Common myeloid progenitor, CD34-positive (primary cell): Measurements from ENCODE around the gene TXNDC2. TPM values are rescaled to one million over a fixed set of nuclear protein-coding genes. Genes with fewer than 3 reads are reported as not detected.

Experiments used
- CTCF ChIA-PET: fragments of 350-600 bp; sonication (Branson Sonifier 250); formaldehyde crosslinking; loops from one replicate; lab custom pipeline; 2021; ENCODE audit warnings: antibody characterized with exemption; lab: Charles Lee
- POLR2A ChIA-PET: fragments of 350-600 bp; sonication (Branson Sonifier 250); formaldehyde crosslinking; loops from one replicate; lab custom pipeline; 2021; ENCODE audit warnings: antibody characterized with exemption; lab: Charles Lee
- DNase-seq, 3 donors: peaks; one replicate each; pipeline versions ENCODE4 v3.0.0 to v3.0.0-alpha.2; 2013
- H3K27ac ChIP-seq, 2 experiments: 1 replicate in 1 of 2; 2 replicates in 1 of 2; pipeline ENCODE4 v1.7.0; 2013; ENCODE audit warnings: inconsistent platforms in 2 of 2, low read length in 2 of 2, mild to moderate bottlenecking in 2 of 2, low read depth in 1 of 2, moderate library complexity in 1 of 2; ENCODE audit not compliant: severe bottlenecking in 2 of 2, insufficient read depth in 1 of 2, poor library complexity in 1 of 2
- H3K27me3 ChIP-seq, 5 experiments: replicated peaks in 2 of 5; 1 replicate in 3 of 5; 2 replicates in 2 of 5; pipeline versions ENCODE4 v1.6.1 to v1.7.0; 2013; ENCODE audit warnings: low read length in 4 of 5, mild to moderate bottlenecking in 2 of 5, moderate library complexity in 2 of 5, inconsistent platforms in 1 of 5; ENCODE audit not compliant: insufficient read depth in 5 of 5, control insufficient read depth in 4 of 5
- H3K36me3 ChIP-seq, 4 experiments: 1 replicate in 2 of 4; 2 replicates in 2 of 4; pipeline versions ENCODE4 v1.6.1 to v1.7.0; 2013; ENCODE audit warnings: low read length in 3 of 4, control low read depth in 1 of 4, mild to moderate bottlenecking in 1 of 4; ENCODE audit not compliant: control insufficient read depth in 4 of 4, insufficient read depth in 4 of 4
- H3K4me1 ChIP-seq, 4 experiments: 1 replicate in 3 of 4; 2 replicates in 1 of 4; pipeline versions ENCODE4 v1.6.1 to v1.7.1; 2013; ENCODE audit warnings: low read length in 3 of 4, mild to moderate bottlenecking in 3 of 4, control low read depth in 1 of 4, inconsistent platforms in 1 of 4, moderate library complexity in 1 of 4; ENCODE audit not compliant: control insufficient read depth in 4 of 4, insufficient read depth in 4 of 4; ENCODE audit errors: control extremely low read depth in 1 of 4
- H3K4me3 ChIP-seq, 7 experiments: 1 replicate in 4 of 7; 2 replicates in 3 of 7; pipeline versions ENCODE4 v1.5.1 to v1.7.0; 2013; ENCODE audit warnings: mild to moderate bottlenecking in 7 of 7, low read length in 6 of 7, moderate library complexity in 6 of 7, inconsistent platforms in 2 of 7, low read depth in 2 of 7, control low read depth in 1 of 7; ENCODE audit not compliant: insufficient read depth in 4 of 7, control insufficient read depth in 1 of 7; ENCODE audit errors: extremely low read depth in 1 of 7
- H3K9me3 ChIP-seq, 5 experiments: 1 replicate in 4 of 5; 2 replicates in 1 of 5; pipeline versions ENCODE4 v1.6.1 to v1.7.1; 2013; ENCODE audit warnings: low read length in 4 of 5, mild to moderate bottlenecking in 2 of 5, inconsistent platforms in 1 of 5, low read depth in 1 of 5, moderate library complexity in 1 of 5; ENCODE audit not compliant: control insufficient read depth in 4 of 5, insufficient read depth in 2 of 5; ENCODE audit errors: control extremely low read depth in 1 of 5
- WGBS: methylation state at CpG from one replicate; pipeline ENCODE4 v1.1.5; 2013; ENCODE audit not compliant: insufficient coverage; 5-methylcytosine and 5-hydroxymethylcytosine counted together
- polyA plus RNA-seq: library from polyadenylated mRNA; unstranded; fragments of 120-200 nt; gene quantifications from one replicate; pipeline ENCODE4 v1.2.1, GENCODE V29; 2013

The TXNDC2 gene
- not detected for polyA plus RNA-seq

DNA sequence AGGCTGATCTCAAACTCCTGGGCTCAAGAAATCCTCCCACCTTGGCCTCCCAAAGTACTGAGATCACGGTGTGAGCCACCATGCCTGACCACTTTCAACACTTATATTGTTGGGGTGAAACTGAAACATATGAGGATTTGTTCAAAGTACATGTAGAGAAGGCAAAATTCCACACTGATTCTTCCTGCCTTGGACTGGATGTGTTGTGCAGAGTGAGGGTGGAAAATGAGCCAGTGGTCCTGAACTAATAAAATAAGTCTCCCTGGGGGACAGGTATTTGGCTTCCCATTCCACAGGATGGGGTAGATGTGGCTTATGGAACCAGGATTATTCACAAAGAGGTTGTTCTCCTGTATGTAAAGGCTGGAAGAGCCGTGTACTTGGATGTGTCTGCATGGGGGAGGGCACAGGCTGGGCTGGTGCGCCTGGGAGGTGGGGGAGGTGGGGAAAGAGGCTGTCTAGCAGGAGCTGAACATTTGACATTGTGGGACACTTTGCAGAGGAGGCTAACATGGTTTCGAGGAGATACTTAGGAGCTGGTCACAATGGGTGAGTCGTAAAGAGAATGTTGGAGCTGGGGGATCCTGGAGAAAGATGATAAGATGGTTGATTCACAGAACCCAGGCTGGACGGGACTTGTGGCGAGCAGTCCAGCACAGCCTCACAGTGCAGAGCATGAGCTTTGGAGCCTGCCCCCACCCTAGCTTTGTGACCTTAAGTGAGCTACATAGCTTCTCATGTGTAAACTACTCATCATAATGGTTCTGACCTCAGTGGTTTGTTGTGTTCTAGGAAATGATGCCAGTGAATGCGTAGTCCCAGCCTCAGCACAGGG, at the start of gene TXNDC2:
TSS of gene TXNDC2 (plus strand) at position 804 of the 835 bp plus-strand sequence. CDS start 708 bp downstream, outside the sequence.
- peak within 1 kb of the TSS in 1 of 2 experiments; percentile 56 for H3K27ac ChIP-seq
- no peaks in the 10 kb centered on the region for H3K36me3 ChIP-seq
- ChIA-PET POLR2A (no interaction called here), CTCF (interaction anchor here (1.0 to 1.9 kb wide), 3 partner anchors 9 to 40 kb away, joined by 3 to 5 read pairs (median 3); no protein-coding TSS in a partner anchor)
- H3K27me3 ChIP-seq, result no peaks in the 10 kb centered on the region
- H3K9me3 ChIP-seq, result no peaks in the 10 kb centered on the region
- H3K4me3 ChIP-seq, result no peak within 1 kb of the TSS
- DNase-seq, result no peak
- 95% methylated on average over 6 of the region's 8 CpGs for WGBS
- H3K4me1 ChIP-seq, result no peaks in the 10 kb centered on the region

DNA sequence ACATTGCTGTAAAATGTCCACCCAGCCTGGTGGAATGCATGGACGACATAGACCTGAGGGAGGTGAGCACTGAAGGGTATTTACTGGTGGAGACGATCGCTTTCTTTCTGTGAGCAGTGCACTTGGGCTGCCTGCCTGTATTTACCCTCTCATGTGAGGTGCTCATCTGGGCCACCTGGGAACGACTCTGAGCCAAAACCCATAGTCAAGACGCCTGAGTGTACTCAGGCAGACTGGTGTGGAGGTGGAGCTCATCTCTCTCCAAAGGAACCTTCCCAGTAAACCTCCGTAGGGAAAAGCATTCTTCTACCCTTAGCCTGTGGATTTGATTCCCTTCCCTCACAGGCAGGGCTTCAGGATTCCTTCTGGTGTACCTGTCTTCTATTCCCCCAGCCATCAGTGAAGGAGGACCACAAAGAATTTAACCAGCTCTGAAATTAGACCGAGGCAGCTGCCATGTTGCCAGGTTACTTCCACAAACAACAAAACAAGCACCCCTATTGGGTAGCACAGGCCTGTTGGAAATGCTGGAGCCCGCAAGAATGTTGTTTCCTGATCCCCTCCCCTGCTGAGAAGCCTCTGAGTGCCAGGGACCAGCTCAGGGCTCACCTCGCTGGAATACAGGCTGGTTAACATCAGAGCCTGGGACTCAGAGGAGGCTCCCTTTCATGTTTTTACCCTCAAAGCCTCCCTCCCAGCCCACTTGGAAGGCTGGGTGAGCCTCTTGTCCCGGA, 47.5 kb upstream of the TXNDC2 start:
- 98% methylated on average over 10 of the region's 10 CpGs for WGBS
- Histone ChIP-seq H3K27me3 (no peaks in the 10 kb centered on the region), H3K4me3 (no peak overlapping the region), H3K9me3 (no peaks in the 10 kb centered on the region), H3K27ac (no peak overlapping the region), H3K36me3 (peaks cover 0 to 11% (median 0%) of the 10 kb centered on the region in 4 experiments), H3K4me1 (peaks cover 0 to 3% (median 0%) of the 10 kb centered on the region in 4 experiments)
- peak in 2 of 3 donors; percentile 67 to 70 for DNase-seq
- CTCF ChIA-PET, result no interaction called here
- POLR2A ChIA-PET, result no interaction called here

DNA sequence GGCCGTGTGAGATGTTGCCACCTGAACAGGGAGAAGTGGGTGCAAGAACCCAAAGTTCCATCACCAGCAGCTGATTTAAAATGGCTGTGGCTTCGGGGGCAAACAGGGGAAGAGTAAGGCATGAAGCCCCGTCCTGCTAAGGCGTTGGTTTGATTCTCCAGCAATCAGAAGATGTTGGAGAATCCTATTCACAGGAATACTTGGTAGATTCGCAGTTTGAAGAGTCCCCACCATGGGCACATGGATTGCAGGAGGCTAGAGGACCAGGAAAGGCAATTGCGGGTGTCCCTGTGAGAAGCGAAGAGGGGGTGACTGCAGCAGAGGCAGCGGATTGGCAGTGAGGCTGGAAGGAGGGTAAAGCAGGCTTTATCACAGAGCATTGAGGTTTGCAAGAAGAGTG, 46.6 kb upstream of the TXNDC2 start:
- DNase-seq, result no peak
- Histone ChIP-seq H3K4me3 (no peak overlapping the region), H3K27ac (no peak overlapping the region), H3K4me1 (peaks cover 0 to 3% (median 0%) of the 10 kb centered on the region in 4 experiments), H3K27me3 (no peaks in the 10 kb centered on the region), H3K9me3 (no peaks in the 10 kb centered on the region), H3K36me3 (peaks cover 0 to 11% (median 0%) of the 10 kb centered on the region in 4 experiments)
- ChIA-PET POLR2A (no interaction called here), CTCF (no interaction called here)
- 99% methylated on average over 8 of the region's 8 CpGs for WGBS

DNA sequence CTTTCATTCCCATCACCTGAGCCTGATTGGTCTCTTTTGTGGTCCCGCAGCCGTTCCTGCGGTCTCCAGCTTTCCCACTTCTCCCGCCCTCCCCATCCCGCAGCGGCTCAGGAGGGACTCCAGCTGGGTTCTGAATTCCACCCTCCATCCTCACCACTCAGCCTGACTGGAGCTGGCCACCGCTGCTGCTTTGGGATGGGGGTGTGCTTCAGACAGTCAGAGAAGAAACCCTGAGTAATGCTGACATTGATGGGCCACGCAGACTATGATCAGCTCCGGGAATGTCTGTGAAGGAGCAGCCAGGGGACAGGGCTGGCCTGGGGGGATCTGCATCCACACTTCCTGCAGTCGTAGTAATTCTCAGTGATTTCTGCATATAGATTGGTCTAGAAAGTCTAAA, 45.9 kb upstream of the TXNDC2 start:
- H3K36me3 ChIP-seq, result peaks cover 0 to 11% (median 0%) of the 10 kb centered on the region in 4 experiments
- no peaks in the 10 kb centered on the region for H3K27me3 ChIP-seq
- H3K27ac ChIP-seq, result no peak overlapping the region
- no peaks in the 10 kb centered on the region for H3K9me3 ChIP-seq
- WGBS, result 91% methylated on average over 9 of the region's 10 CpGs
- ChIA-PET POLR2A (no interaction called here), CTCF (no interaction called here)
- H3K4me1 ChIP-seq, result peaks cover 0 to 3% (median 0%) of the 10 kb centered on the region in 4 experiments
- no peak for DNase-seq
- H3K4me3 ChIP-seq, result no peak overlapping the region

DNA sequence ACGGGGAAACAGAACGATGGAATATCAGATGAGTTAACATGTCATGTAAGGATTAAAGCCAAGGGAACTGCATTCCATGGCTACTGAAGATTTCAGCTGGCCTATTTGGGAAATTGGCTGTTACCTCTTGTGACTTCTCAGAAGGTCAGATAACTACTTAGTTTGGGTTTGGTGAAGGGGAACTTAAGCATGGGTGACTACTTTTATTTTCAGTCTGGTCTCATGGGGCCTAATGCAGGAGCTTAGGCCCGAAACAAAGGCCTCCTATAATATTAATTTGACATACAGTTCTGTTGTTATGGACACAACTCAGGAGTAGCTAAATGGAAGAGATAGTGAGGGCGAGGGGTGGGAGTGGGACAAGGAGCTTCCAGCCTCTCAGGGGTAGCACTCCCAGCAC, 44.0 kb upstream of the TXNDC2 start:
- Histone ChIP-seq H3K4me3 (no peak overlapping the region), H3K27me3 (no peaks in the 10 kb centered on the region), H3K9me3 (no peaks in the 10 kb centered on the region), H3K4me1 (peaks cover 0 to 7% (median 0%) of the 10 kb centered on the region in 4 experiments), H3K27ac (no peak overlapping the region), H3K36me3 (peaks cover 0 to 21% (median 0%) of the 10 kb centered on the region in 4 experiments)
- WGBS, result 100% methylated on average over 3 of the region's 4 CpGs
- CTCF ChIA-PET, result interaction anchor here (0.7 kb wide), 1 partner anchor 57 kb away, joined by 4 read pairs; no protein-coding TSS in a partner anchor
- no peak for DNase-seq
- POLR2A ChIA-PET, result no interaction called here

DNA sequence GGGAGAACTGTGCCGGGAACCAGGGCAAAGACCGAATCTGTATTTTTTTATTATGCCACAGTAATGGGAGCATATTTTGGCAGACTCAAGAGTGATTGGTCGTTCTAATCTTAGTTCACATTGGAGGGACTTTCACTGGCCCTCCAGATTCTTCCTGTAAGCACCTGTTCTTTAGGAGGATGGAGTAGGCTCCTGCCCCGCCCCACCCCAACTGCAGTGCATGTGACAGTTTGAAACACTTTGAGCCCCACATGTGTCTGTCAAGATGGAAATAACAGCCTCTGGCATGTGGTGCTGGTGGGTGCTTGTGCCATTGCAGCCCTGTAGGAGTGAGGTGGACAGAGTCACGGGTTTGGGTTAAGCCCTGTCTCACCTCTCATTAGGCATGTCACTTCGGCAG, 43.3 kb upstream of the TXNDC2 start:
- CTCF ChIA-PET, result no interaction called here
- H3K9me3 ChIP-seq, result no peaks in the 10 kb centered on the region
- H3K27me3 ChIP-seq, result no peaks in the 10 kb centered on the region
- H3K27ac ChIP-seq, result no peak overlapping the region
- WGBS, result 100% methylated on average over 3 of the region's 6 CpGs
- H3K4me1 ChIP-seq, result peaks cover 0 to 9% (median 0%) of the 10 kb centered on the region in 4 experiments
- H3K4me3 ChIP-seq, result no peak overlapping the region
- H3K36me3 ChIP-seq, result peaks cover 0 to 22% (median 0%) of the 10 kb centered on the region in 4 experiments
- POLR2A ChIA-PET, result no interaction called here
- no peak for DNase-seq
